Right atrium auricular region (tissue), 2 donors: ENCODE results near the gene CPA2. TPM values are rescaled to one million over a fixed set of nuclear protein-coding genes. Genes with fewer than 3 reads are reported as not detected.

Experiments
- DNase-seq: peaks from one replicate; pipeline ENCODE4 v3.0.0-alpha.2; 2019; ENCODE audit warnings: low spot score
- H3K27ac ChIP-seq, 2 donors: fragments of 200-600 bp; sonication (generic); 1 replicate in 1 of 2; 2 replicates in 1 of 2; pipeline ENCODE4 v1.5.1; 2016 to 2019
- H3K27me3 ChIP-seq, 2 donors: fragments of 200-600 bp; sonication (generic); one replicate each; pipeline versions ENCODE4 v1.5.1 to v1.6.0; 2017 to 2019
- H3K36me3 ChIP-seq: fragments of 200-600 bp; sonication (generic); one replicate; pipeline ENCODE4 v1.5.1; 2016
- H3K4me1 ChIP-seq, 2 donors: fragments of 200-600 bp; sonication (generic); one replicate each; pipeline versions ENCODE4 v1.5.1 to v1.6.0; 2017 to 2019
- H3K4me3 ChIP-seq, 2 donors: fragments of 200-600 bp; sonication (generic); 1 replicate in 1 of 2; 2 replicates in 1 of 2; pipeline ENCODE4 v1.5.1; 2017 to 2019; ENCODE audit warnings: mild to moderate bottlenecking in 1 of 2, moderate library complexity in 1 of 2
- H3K9me3 ChIP-seq, 2 donors: fragments of 200-600 bp; sonication (generic); one replicate each; pipeline ENCODE4 v1.5.1; 2019
- CTCF ChIP-seq, 2 donors: fragments of 200-600 bp; sonication (generic); IDR thresholded peaks; one replicate each; pipeline ENCODE4 v1.5.1; 2019; ENCODE audit warnings: antibody characterized with exemption in 2 of 2
- total RNA-seq, 2 donors: library from RNA; depleted of rRNA; stranded (reverse); fragments of >200 nt; gene quantifications; one replicate each; pipeline ENCODE4 v1.1.0, GENCODE V29; 2016

The CPA2 gene
- total RNA-seq, 2 donors from 2014 or later: not detected

- no peak for DNase-seq
- no peak overlapping the region for H3K4me3 ChIP-seq
- no peaks in the 10 kb centered on the region for H3K9me3 ChIP-seq
- H3K4me1 ChIP-seq: peaks cover 0 to 10% of the 10 kb centered on the region in 2 donors
- no peaks in the 10 kb centered on the region for H3K36me3 ChIP-seq
- no peaks in the 10 kb centered on the region for H3K27me3 ChIP-seq
- H3K27ac ChIP-seq: no peak overlapping the region
- no peak for TF ChIP-seq CTCF (IDR thresholded peaks at IDR 0.05)
Measured at GRCh38 chr7:130276796-130277762, 10.4 kb downstream of the CPA2 start.

GRCh38 chr7:130277763-130278643 lies 11.3 kb downstream of the CPA2 start:
- DNase-seq: no peak
- Histone ChIP-seq H3K27me3 (no peaks in the 10 kb centered on the region), H3K9me3 (no peaks in the 10 kb centered on the region), H3K4me3 (no peak overlapping the region), H3K36me3 (no peaks in the 10 kb centered on the region), H3K4me1 (peaks cover 0 to 4% of the 10 kb centered on the region in 2 donors), H3K27ac (no peak overlapping the region)
- TF ChIP-seq CTCF (IDR thresholded peaks at IDR 0.05): peak; percentile 42 to 71

GRCh38 chr7:130278860-130279259 lies 12.2 kb downstream of the CPA2 start:
- H3K4me1 ChIP-seq: no peaks in the 10 kb centered on the region
- no peak overlapping the region for H3K4me3 ChIP-seq
- no peak for DNase-seq
- TF ChIP-seq CTCF (IDR thresholded peaks at IDR 0.05): no peak
- no peaks in the 10 kb centered on the region for H3K9me3 ChIP-seq
- H3K36me3 ChIP-seq: no peaks in the 10 kb centered on the region
- no peak overlapping the region for H3K27ac ChIP-seq
- H3K27me3 ChIP-seq: no peaks in the 10 kb centered on the region

- no peaks in the 10 kb centered on the region for H3K36me3 ChIP-seq
- TF ChIP-seq CTCF (IDR thresholded peaks at IDR 0.05): no peak
- no peak for DNase-seq
- no peaks in the 10 kb centered on the region for H3K9me3 ChIP-seq
- H3K27me3 ChIP-seq: no peaks in the 10 kb centered on the region
- H3K4me1 ChIP-seq: no peaks in the 10 kb centered on the region
- no peak overlapping the region for H3K4me3 ChIP-seq
- H3K27ac ChIP-seq: no peak overlapping the region
Measured at GRCh38 chr7:130279286-130279685, 12.6 kb downstream of the CPA2 start.

GRCh38 chr7:130279906-130280305 lies 13.2 kb downstream of the CPA2 start:
- Histone ChIP-seq H3K27ac (no peak overlapping the region), H3K4me1 (no peaks in the 10 kb centered on the region), H3K36me3 (no peaks in the 10 kb centered on the region), H3K4me3 (no peak overlapping the region), H3K27me3 (no peaks in the 10 kb centered on the region), H3K9me3 (no peaks in the 10 kb centered on the region)
- no peak for TF ChIP-seq CTCF (IDR thresholded peaks at IDR 0.05)
- DNase-seq: no peak
